Measurements from ENCODE around the gene GATB.

GATB gene

GRCh38 chr4:151673908-151674520 lies 86.8 kb downstream of the GATB start:
- no peak for DNase-seq (ENCODE audit: low read depth)

- DNase-seq (ENCODE audit: low read depth) = no peak
These were observed 87.8 kb downstream of the GATB start for GRCh38 chr4:151672996-151673395.

GRCh38 chr4:151671541-151672059 lies 89.2 kb downstream of the GATB start:
- no peak for DNase-seq (ENCODE audit: low read depth)

GRCh38 chr4:151670843-151671242 lies 90.0 kb downstream of the GATB start:
- no peak for DNase-seq (ENCODE audit: low read depth)

GRCh38 chr4:151669990-151670389 lies 90.8 kb downstream of the GATB start:
- DNase-seq (ENCODE audit: low read depth) = no peak

GRCh38 chr4:151668689-151669402 lies 92.0 kb downstream of the GATB start:
- no peak for DNase-seq (ENCODE audit: low read depth)

- DNase-seq (ENCODE audit: low read depth) = no peak
These were observed 93.1 kb downstream of the GATB start for GRCh38 chr4:151667666-151668065.

- DNase-seq (ENCODE audit: low read depth) = no peak
These were observed 93.8 kb downstream of the GATB start for GRCh38 chr4:151667048-151667447.

- no peak for DNase-seq (ENCODE audit: low read depth)
These were observed 94.3 kb downstream of the GATB start for GRCh38 chr4:151666501-151666900.

GRCh38 chr4:151665785-151666127 lies 95.1 kb downstream of the GATB start:
- DNase-seq (ENCODE audit: low read depth) = no peak

- DNase-seq (ENCODE audit: low read depth) = no peak
These were observed 95.6 kb downstream of the GATB start for GRCh38 chr4:151665022-151665784.

- DNase-seq (ENCODE audit: low read depth) = no peak
These were observed 96.5 kb downstream of the GATB start for GRCh38 chr4:151664289-151664688.

- DNase-seq (ENCODE audit: low read depth) = no peak
These were observed 97.7 kb downstream of the GATB start for GRCh38 chr4:151663109-151663508.

- DNase-seq (ENCODE audit: low read depth) = no peak
These were observed 98.9 kb downstream of the GATB start for GRCh38 chr4:151661873-151662272.

GRCh38 chr4:151660676-151661075 lies 100.1 kb downstream of the GATB start:
- no peak for DNase-seq (ENCODE audit: low read depth)

- no peak for DNase-seq (ENCODE audit: low read depth)
These were observed 101.0 kb downstream of the GATB start for GRCh38 chr4:151659601-151660364.

- DNase-seq (ENCODE audit: low read depth) = no peak
These were observed 101.7 kb downstream of the GATB start for GRCh38 chr4:151658959-151659600.

- DNase-seq (ENCODE audit: low read depth) = no peak
These were observed 102.9 kb downstream of the GATB start for GRCh38 chr4:151657896-151658295.

GRCh38 chr4:151656058-151656457 lies 104.7 kb downstream of the GATB start:
- DNase-seq (ENCODE audit: low read depth) = no peak

- DNase-seq (ENCODE audit: low read depth) = no peak
These were observed 107.3 kb downstream of the GATB start for GRCh38 chr4:151653548-151653918.

- DNase-seq (ENCODE audit: low read depth) = no peak
These were observed 107.8 kb downstream of the GATB start for GRCh38 chr4:151652841-151653547.
